H1 (cell line): Measurements from ENCODE around the gene TRAPPC12. TPM values are rescaled to one million over a fixed set of nuclear protein-coding genes. Genes with fewer than 3 reads are reported as not detected.

Source experiments
- CTCF ChIA-PET: fragments of 300-600 bp; sonication (Branson Sonifier 250); formaldehyde crosslinking; loops from one replicate; lab custom pipeline; 2021; ENCODE audit not compliant: partially characterized antibody; lab: Charles Lee
- POLR2A ChIA-PET: fragments of 300-600 bp; sonication (Branson Sonifier 250); formaldehyde crosslinking; loops from one replicate; lab custom pipeline; 2021; ENCODE audit warnings: inconsistent platforms; ENCODE audit not compliant: partially characterized antibody; lab: Charles Lee
- DNase-seq, 2 experiments: peaks; one replicate each; pipeline versions ENCODE4 v3.0.0 to v3.0.0-alpha.2; 2010 to 2022; ENCODE audit warnings: low spot score in 2 of 2, low read depth in 1 of 2, mixed read lengths in 1 of 2
- FAIRE-seq: peaks from 2 replicates; lab custom pipeline; 2011; peaks lifted over from hg19 to GRCh38; lab: Jason Lieb, UNC
- H2AFZ ChIP-seq: 2 replicates; pipeline ENCODE4 v1.8.1; 2012; ENCODE audit warnings: low read length, inconsistent platforms
- H2AK5ac ChIP-seq: 2 replicates; pipeline ENCODE4 v1.6.1; 2013; ENCODE audit warnings: low read depth, low read length
- H2BK120ac ChIP-seq: replicated peaks from 2 replicates; pipeline ENCODE3; 2013; ENCODE audit warnings: low read depth, low read length, inconsistent platforms
- H2BK12ac ChIP-seq: 2 replicates; pipeline ENCODE4 v1.6.1; 2013; ENCODE audit warnings: low read depth, low read length
- H2BK15ac ChIP-seq: 2 replicates; pipeline ENCODE4 v1.6.1; 2013; ENCODE audit warnings: low read length
- H2BK20ac ChIP-seq: 2 replicates; pipeline ENCODE4 v1.6.1; 2013; ENCODE audit warnings: low read length
- H2BK5ac ChIP-seq: 2 replicates; pipeline ENCODE4 v1.6.1; 2013; ENCODE audit warnings: low read depth, low read length
- H3K14ac ChIP-seq: 2 replicates; pipeline ENCODE4 v1.6.1; 2013; ENCODE audit warnings: inconsistent platforms; ENCODE audit not compliant: insufficient read length
- H3K18ac ChIP-seq: 2 replicates; pipeline ENCODE4 v1.6.1; 2013; ENCODE audit warnings: low read length; ENCODE audit errors: extremely low read depth
- H3K23ac ChIP-seq: 2 replicates; pipeline ENCODE4 v1.6.1; 2013; ENCODE audit warnings: inconsistent platforms; ENCODE audit not compliant: insufficient read length
- H3K23me2 ChIP-seq: 2 replicates; pipeline ENCODE4 v1.6.1; 2013; ENCODE audit warnings: low read depth, low read length
- H3K27ac ChIP-seq: 2 replicates; pipeline ENCODE4 v1.6.1; 2011; ENCODE audit warnings: low read depth, low read length, inconsistent platforms
- H3K27me3 ChIP-seq, 4 experiments: replicated peaks in 1 of 4; 1 replicate in 1 of 4; 2 replicates in 3 of 4; pipeline versions ENCODE4 v1.6.1 to v1.8.1; 2011 to 2013; ENCODE audit warnings: low read length in 3 of 4, mild to moderate bottlenecking in 3 of 4, inconsistent platforms in 2 of 4, mixed read lengths in 2 of 4, moderate library complexity in 1 of 4; ENCODE audit not compliant: control insufficient read depth in 3 of 4, insufficient read depth in 3 of 4; ENCODE audit errors: extremely low read depth in 1 of 4
- H3K36me3 ChIP-seq, 4 experiments: 2 replicates each; pipeline versions ENCODE4 v1.6.1 to v1.8.1; 2011 to 2013; ENCODE audit warnings: mild to moderate bottlenecking in 4 of 4, low read length in 3 of 4, moderate library complexity in 2 of 4, control low read depth in 1 of 4, inconsistent platforms in 1 of 4; ENCODE audit not compliant: insufficient read depth in 4 of 4, control insufficient read depth in 2 of 4
- H3K4ac ChIP-seq: replicated peaks from 2 replicates; pipeline ENCODE3; 2013; ENCODE audit warnings: low read length, low read depth, mixed read lengths, inconsistent platforms; ENCODE audit not compliant: insufficient read length
- H3K4me1 ChIP-seq, 4 experiments: replicated peaks in 1 of 4; 1 replicate in 1 of 4; 2 replicates in 3 of 4; pipeline versions ENCODE4 v1.6.1 to v1.8.1; 2011 to 2013; ENCODE audit warnings: low read length in 3 of 4, inconsistent platforms in 2 of 4, mixed read lengths in 1 of 4; ENCODE audit not compliant: insufficient read depth in 4 of 4, control insufficient read depth in 3 of 4
- H3K4me2 ChIP-seq, 2 experiments: 2 replicates each; pipeline versions ENCODE4 v1.6.1 to v1.8.1; 2011 to 2013; ENCODE audit warnings: low read depth in 2 of 2, low read length in 2 of 2, control low read depth in 1 of 2, inconsistent platforms in 1 of 2, mild to moderate bottlenecking in 1 of 2; ENCODE audit not compliant: insufficient read depth in 1 of 2
- H3K4me3 ChIP-seq, 4 experiments: fragments of 200-600, 300-600 bp in 1 of 4; sonication (generic), shearing (Covaris generic), sonication (Bioruptor Twin) in 1 of 4; 2 replicates each; pipeline versions ENCODE4 v1.5.1 to v1.8.1; 2011 to 2016; ENCODE audit warnings: low read length in 4 of 4, low read depth in 3 of 4, control low read depth in 2 of 4, inconsistent platforms in 2 of 4, mild to moderate bottlenecking in 2 of 4, mixed read lengths in 1 of 4, moderate library complexity in 1 of 4; ENCODE audit not compliant: insufficient read depth in 2 of 4; ENCODE audit errors: extremely low read depth in 1 of 4
- H3K56ac ChIP-seq: replicated peaks from 2 replicates; pipeline ENCODE3; 2013; ENCODE audit warnings: low read depth, mild to moderate bottlenecking, mixed read lengths, low read length, inconsistent platforms; ENCODE audit not compliant: insufficient read length
- H3K79me1 ChIP-seq: 2 replicates; pipeline ENCODE4 v1.6.1; 2013; ENCODE audit warnings: low read depth, low read length, control low read depth
- H3K79me2 ChIP-seq, 2 experiments: 2 replicates each; pipeline versions ENCODE4 v1.6.1 to v1.8.1; 2012 to 2013; ENCODE audit warnings: low read length in 2 of 2, mild to moderate bottlenecking in 2 of 2, inconsistent platforms in 1 of 2; ENCODE audit not compliant: insufficient read depth in 2 of 2, control insufficient read depth in 1 of 2
- H3K9ac ChIP-seq, 4 experiments: replicated peaks in 1 of 4; 1 replicate in 1 of 4; 2 replicates in 3 of 4; pipeline versions ENCODE4 v1.6.1 to v1.8.1; 2011 to 2013; ENCODE audit warnings: low read depth in 3 of 4, low read length in 3 of 4, control low read depth in 2 of 4, mild to moderate bottlenecking in 2 of 4, moderate library complexity in 2 of 4, inconsistent platforms in 1 of 4; ENCODE audit errors: extremely low read depth in 1 of 4
- H3K9me3 ChIP-seq, 2 experiments: 2 replicates each; pipeline versions ENCODE4 v1.6.1 to v1.8.1; 2012 to 2013; ENCODE audit warnings: mild to moderate bottlenecking in 2 of 2, moderate library complexity in 2 of 2, control low read depth in 1 of 2, inconsistent platforms in 1 of 2, low read depth in 1 of 2, low read length in 1 of 2, mixed read lengths in 1 of 2; ENCODE audit not compliant: insufficient read depth in 2 of 2
- H4K20me1 ChIP-seq, 2 experiments: replicated peaks in 1 of 2; 2 replicates each; pipeline versions ENCODE3 to v1.8.1; 2011 to 2013; ENCODE audit warnings: inconsistent platforms in 2 of 2, low read length in 2 of 2, mild to moderate bottlenecking in 1 of 2; ENCODE audit not compliant: insufficient read depth in 2 of 2, control insufficient read depth in 1 of 2
- H4K5ac ChIP-seq: 2 replicates; pipeline ENCODE4 v1.6.1; 2013; ENCODE audit warnings: low read length, low read depth, mixed read lengths, inconsistent platforms; ENCODE audit not compliant: insufficient read length
- H4K8ac ChIP-seq: 2 replicates; pipeline ENCODE4 v1.8.0; 2013; ENCODE audit warnings: mild to moderate bottlenecking, moderate library complexity, low read length, inconsistent platforms; ENCODE audit not compliant: insufficient read depth; ENCODE audit errors: extremely low read depth
- H4K91ac ChIP-seq: replicated peaks from 2 replicates; pipeline ENCODE3; 2013; ENCODE audit warnings: low read length, mixed read lengths, inconsistent platforms; ENCODE audit not compliant: insufficient read length
- ASH2L ChIP-seq: fragments of 200-600, 300-600 bp; sonication (generic); IDR thresholded peaks from one replicate; pipeline ENCODE4 v1.7.1; 2017; ENCODE audit warnings: low read length
- BRCA1 ChIP-seq: IDR thresholded peaks from 2 replicates; pipeline ENCODE4 v1.6.1; 2012; ENCODE audit warnings: low read depth, low read length, improper control_type of control experiment
- CREB1 ChIP-seq: IDR thresholded peaks from 2 replicates; pipeline ENCODE4 v1.6.1; 2012; ENCODE audit warnings: inconsistent platforms
- E2F6 ChIP-seq: IDR thresholded peaks from 2 replicates; pipeline ENCODE4 v1.6.1; 2012; ENCODE audit warnings: inconsistent platforms
- KDM4A ChIP-seq: IDR thresholded peaks from one replicate; pipeline ENCODE4 v1.7.1; 2012; ENCODE audit warnings: low read depth, mild to moderate bottlenecking, moderate library complexity, low read length, inconsistent platforms; ENCODE audit not compliant: severe bottlenecking
- PHF8 ChIP-seq: fragments of 200-600 bp; sonication (generic); conservative IDR thresholded peaks from 2 replicates; pipeline ENCODE4 v1.7.1; 2012; ENCODE audit warnings: low read depth, mild to moderate bottlenecking, inconsistent platforms, low read length, moderate library complexity
- SIN3A ChIP-seq, 2 experiments: IDR thresholded peaks in 1 of 2; conservative IDR thresholded peaks in 1 of 2; 2 replicates each; pipeline ENCODE4 v1.6.1; 2011 to 2012; ENCODE audit warnings: low read length in 2 of 2, improper control_type of control experiment in 1 of 2, low read depth in 1 of 2, mild to moderate bottlenecking in 1 of 2
- SIRT6 ChIP-seq: IDR thresholded peaks from one replicate; pipeline ENCODE4 v1.7.1; 2012; ENCODE audit warnings: low read length, inconsistent platforms
- SUZ12 ChIP-seq: fragments of 200-600 bp; sonication (generic); IDR thresholded peaks from 2 replicates; pipeline ENCODE4 v1.6.1; 2012; ENCODE audit warnings: mild to moderate bottlenecking, inconsistent platforms, low read length, moderate library complexity, mixed read lengths
- TBP ChIP-seq: IDR thresholded peaks from 2 replicates; pipeline ENCODE4 v1.6.1; 2011; ENCODE audit warnings: low read depth, low read length, improper control_type of control experiment
- USF2 ChIP-seq: IDR thresholded peaks from 2 replicates; pipeline ENCODE4 v1.6.1; 2011; ENCODE audit warnings: low read length, improper control_type of control experiment
- WGBS, 2 experiments: shearing (Covaris generic) in 1 of 2; methylation state at CpG; one replicate each; pipeline versions ENCODE4 v1.1.6 to v1.1.7; 2013 to 2015; ENCODE audit warnings: low lambda C conversion rate in 2 of 2, mixed read lengths in 2 of 2, inconsistent platforms in 1 of 2, low coverage in 1 of 2, missing lambda C conversion rate in 1 of 2; ENCODE audit not compliant: insufficient replicate concordance in 2 of 2, insufficient coverage in 1 of 2, insufficient read length in 1 of 2; ENCODE audit errors: extremely low coverage in 1 of 2, missing lambda C conversion rate in 1 of 2; 5-methylcytosine and 5-hydroxymethylcytosine counted together
- polyA plus RNA-seq, 7 experiments: library from polyadenylated mRNA; depleted of rRNA in 3 of 7; stranded (reverse) in 5 of 7; unstranded in 2 of 7; fragments of >200 nt in 5 of 7; fragments of 200-250 nt in 2 of 7; gene quantifications; 1 replicate in 5 of 7; 2 replicates in 1 of 7; 4 replicates in 1 of 7; pipeline versions ENCODE4 v1.2.1 to v1.2.3, GENCODE V29; 2011 to 2013; ENCODE audit warnings: missing spikeins in 2 of 7, mixed read lengths in 2 of 7
- total RNA-seq: library from RNA; stranded (reverse); fragmentation: NEBNext Ultra II Directional; extraction: Animal tissue kit (Norgen Biotek cat#: 25700); gene quantifications from 2 replicates; pipeline ENCODE4 v1.2.1, GENCODE V29; 2021

The TRAPPC12 gene
- total and polyA plus RNA-seq, 2 of the 8 experiments (the other 6 are each of a cell fraction or from before 2014, with no cell fraction given) = 35.0 to 67.3 TPM

- Histone ChIP-seq H3K4me3 (no peak overlapping the region), H3K36me3 (peaks cover 0 to 28% (median 18%) of the 10 kb centered on the region in 4 experiments; a peak in 7 of 8 replicates), H3K79me2 (no peaks in the 10 kb centered on the region), H3K14ac (no peak overlapping the region), H4K20me1 (peaks cover 0 to 11% of the 10 kb centered on the region in 2 experiments), H4K91ac (no peak overlapping the region), H2AFZ (no peak overlapping the region), H4K8ac (no peak overlapping the region), H2BK20ac (no peak overlapping the region), H3K4me1 (no peaks in the 10 kb centered on the region), H4K5ac (no peak overlapping the region), H3K23ac (no peak overlapping the region), H3K18ac (no peak overlapping the region), H3K56ac (no peak overlapping the region), H2BK12ac (no peak overlapping the region), H2BK120ac (no peak overlapping the region), H2BK5ac (no peak overlapping the region), H3K9me3 (no peaks in the 10 kb centered on the region), H3K27ac (no peak overlapping the region), H3K4me2 (no peak overlapping the region), H3K4ac (no peak overlapping the region), H3K27me3 (no peaks in the 10 kb centered on the region), H3K9ac (no peak overlapping the region), H3K79me1 (0 out of 2 replicates have a peak, but pooled peaks cover 3% of the 10 kb centered on the region), H2AK5ac (no peak overlapping the region), H2BK15ac (no peak overlapping the region), H3K23me2 (no peaks in the 10 kb centered on the region)
- 88% methylated on average over 16 of the region's 16 CpGs; no CpG with 5 or more reads in 1 of the 2 experiments for WGBS, 2 experiments
- no peak for FAIRE-seq
- ChIA-PET CTCF (interaction anchor here (0.5 to 9.3 kb wide), 19 partner anchors 9 to 293 kb away, joined by 3 to 123 read pairs (median 9); no protein-coding TSS in a partner anchor), POLR2A (interaction anchor here (0.7 to 1.5 kb wide), 3 partner anchors 8 to 136 kb away, joined by 3 to 4 read pairs (median 4); partner anchors contain the start of gene RNASEH1)
- no peak for DNase-seq
- no peak for TF ChIP-seq USF2
- no peak for TF ChIP-seq BRCA1
- TF ChIP-seq CREB1 = no peak
- TF ChIP-seq KDM4A = no peak
- TF ChIP-seq SIN3A (conservative IDR thresholded peaks at IDR 0.05 in 1 of 2, IDR thresholded peaks at IDR 0.05 in 1 of 2; ENCODE audit: low read depth in 1 of 2, low read length in 2 of 2) = no peak
- no peak for TF ChIP-seq ASH2L
- TF ChIP-seq TBP = no peak
- TF ChIP-seq SIRT6 = no peak
- TF ChIP-seq E2F6 = no peak
- TF ChIP-seq PHF8 = no peak
- TF ChIP-seq SUZ12 = no peak
Measured at GRCh38 chr2:3422161-3422779, 42.8 kb downstream of the TRAPPC12 start.
